NCI-H748 (cell line): ENCODE results near the gene WWOX.

Experiments
- DNase-seq: peaks from one replicate; lab custom pipeline; 2025; ENCODE audit not compliant: unreplicated experiment; lab: John Stamatoyannopoulos, UW

Gene WWOX

GRCh38 chr16:78386557-78387324, 287.3 kb downstream of the WWOX start:
- no peak for DNase-seq

- no peak for DNase-seq
Measured at GRCh38 chr16:78389009-78389498, 289.6 kb downstream of the WWOX start.

GRCh38 chr16:78390092-78390491, 290.6 kb downstream of the WWOX start:
- DNase-seq: no peak

- peak; percentile 52 for DNase-seq
Measured at GRCh38 chr16:78390508-78391324, 291.3 kb downstream of the WWOX start.

GRCh38 chr16:78392585-78393195, 293.2 kb downstream of the WWOX start:
- no peak for DNase-seq

- DNase-seq: no peak
Measured at GRCh38 chr16:78395035-78395434, 295.6 kb downstream of the WWOX start.

DNA sequence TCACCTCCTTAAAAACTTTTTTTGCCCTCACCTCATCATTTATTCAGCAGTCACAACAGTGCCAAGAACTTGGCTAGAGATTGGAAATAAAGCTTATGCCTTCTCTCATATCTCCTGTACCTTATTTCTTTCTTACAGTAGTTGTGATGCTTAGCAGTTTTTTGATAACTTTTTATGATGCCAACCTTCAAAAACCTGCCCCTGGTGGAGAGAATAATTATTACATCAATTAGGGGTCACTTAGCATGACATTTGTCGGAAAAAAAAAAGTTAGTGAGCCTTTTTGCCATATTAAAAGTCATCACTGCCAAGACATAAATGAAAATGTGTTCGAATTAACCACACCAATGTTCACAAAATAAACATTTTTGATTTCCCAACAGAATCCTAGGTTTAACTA, 296.6 kb downstream of the WWOX start:
- peak; percentile 47 for DNase-seq

DNA sequence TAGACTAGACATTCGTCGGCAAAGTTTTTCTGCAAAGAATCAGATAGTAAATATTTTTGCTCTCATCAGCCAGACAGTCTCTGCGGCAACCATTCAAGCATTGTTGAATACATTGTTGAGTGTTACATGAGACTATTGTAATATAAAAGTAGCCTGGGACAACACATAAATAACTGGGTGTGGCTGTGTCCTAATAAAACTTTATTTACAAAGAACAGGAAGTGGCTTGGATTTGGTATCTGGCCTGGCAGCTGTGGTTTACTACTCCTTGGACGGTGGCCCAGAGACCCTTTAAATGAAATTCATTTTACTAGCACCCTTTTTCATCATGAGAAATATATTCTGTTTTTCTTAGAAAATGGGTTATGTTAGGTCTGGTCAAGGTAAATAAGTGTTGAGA, 297.2 kb downstream of the WWOX start:
- peak; percentile 81 for DNase-seq

DNA sequence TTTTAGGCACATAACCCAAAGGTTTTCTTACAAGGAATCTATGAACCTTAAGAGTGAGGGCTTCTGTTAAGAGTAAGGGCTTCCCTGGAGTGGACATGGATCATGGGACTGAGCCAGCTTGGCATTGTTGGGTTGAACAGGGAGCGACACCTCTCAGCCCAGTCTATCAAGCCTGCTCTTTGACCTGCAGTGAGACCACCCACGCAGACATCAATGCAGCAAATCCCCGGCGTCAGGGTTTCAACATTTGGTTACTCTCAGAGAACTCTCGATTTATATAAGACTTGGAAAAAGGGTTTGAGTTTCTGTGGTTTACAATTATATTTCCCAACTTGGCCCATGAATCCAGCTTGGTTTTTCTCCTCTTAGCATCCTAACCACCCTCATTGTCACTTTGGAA, 299.9 kb downstream of the WWOX start:
- DNase-seq: no peak

GRCh38 chr16:78402833-78403232, 303.4 kb downstream of the WWOX start:
- no peak for DNase-seq

DNA sequence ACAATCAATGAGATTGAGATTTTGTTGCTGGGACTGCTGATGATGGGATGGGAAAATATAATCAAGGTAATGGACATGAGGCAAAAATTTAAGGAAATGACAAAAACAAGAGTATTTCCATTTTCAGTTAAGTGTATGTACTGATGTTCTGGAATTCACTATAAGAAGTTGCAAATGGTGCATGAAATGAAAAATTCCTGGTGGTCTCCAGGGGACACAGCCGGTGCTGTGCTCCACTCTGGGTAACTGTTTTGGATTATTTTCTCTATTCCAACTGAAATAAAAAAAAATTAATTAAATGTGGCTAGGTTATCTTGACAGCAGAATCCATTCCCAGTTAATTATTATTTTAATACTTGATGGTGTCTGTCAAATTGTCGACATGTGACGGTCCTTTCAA, 305.6 kb downstream of the WWOX start:
- no peak for DNase-seq

DNA sequence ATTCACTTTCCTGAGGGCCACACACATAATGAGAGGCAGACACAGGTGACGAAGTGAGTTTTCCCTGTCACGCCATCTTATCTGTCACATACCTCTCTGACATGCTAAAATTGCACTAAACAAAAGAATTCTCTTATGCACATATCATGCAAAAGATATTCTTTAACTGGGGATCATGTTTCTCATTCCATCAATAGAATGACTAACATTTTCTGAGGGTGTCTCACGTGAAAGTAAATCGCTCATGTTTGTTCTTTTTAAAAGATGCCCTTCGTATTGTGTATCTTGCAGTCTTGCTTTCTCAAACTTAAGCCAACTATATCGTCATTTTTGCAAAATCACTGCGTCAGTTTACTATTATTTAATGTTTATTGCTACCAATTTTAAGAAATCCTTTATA, 306.4 kb downstream of the WWOX start:
- DNase-seq: no peak

DNA sequence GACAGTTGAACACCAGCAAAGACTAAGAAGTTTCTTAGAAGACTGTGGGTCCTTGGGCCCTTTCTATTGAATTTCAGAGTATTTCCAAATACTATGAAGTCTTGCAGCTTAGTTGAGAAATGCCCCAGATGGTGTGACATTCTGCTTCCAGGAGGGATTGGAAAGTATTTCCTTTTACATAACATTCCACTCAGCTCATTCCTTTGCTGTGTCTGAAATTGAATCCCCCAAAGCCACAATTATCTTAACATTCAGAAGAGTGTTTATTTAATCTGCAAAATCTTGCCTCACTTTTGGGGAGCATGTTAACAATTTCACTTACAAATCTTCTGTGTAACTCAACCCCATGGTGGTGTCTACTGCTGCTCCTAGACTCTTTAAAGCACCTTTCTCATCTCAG, 307.7 kb downstream of the WWOX start:
- no peak for DNase-seq

DNA sequence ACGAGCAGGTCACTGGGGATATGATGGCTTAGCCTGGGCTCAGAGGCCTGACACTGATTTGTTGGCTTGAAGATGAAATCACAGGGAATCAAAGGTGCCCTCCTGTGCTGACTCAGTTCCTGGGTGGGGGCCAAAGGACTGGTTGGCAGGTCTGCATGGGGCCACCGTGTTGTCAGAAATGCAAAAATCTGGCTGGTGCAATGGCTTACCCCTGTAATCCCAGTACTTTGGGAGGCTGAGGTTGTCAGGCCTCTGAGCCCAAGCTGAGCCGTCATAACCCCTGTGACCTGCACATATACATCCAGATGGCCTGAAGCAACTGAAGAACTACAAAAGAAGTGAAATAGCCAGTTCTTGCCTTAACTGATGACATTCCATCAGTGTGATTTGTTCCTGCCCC, 314.2 kb downstream of the WWOX start:
- DNase-seq: no peak

DNA sequence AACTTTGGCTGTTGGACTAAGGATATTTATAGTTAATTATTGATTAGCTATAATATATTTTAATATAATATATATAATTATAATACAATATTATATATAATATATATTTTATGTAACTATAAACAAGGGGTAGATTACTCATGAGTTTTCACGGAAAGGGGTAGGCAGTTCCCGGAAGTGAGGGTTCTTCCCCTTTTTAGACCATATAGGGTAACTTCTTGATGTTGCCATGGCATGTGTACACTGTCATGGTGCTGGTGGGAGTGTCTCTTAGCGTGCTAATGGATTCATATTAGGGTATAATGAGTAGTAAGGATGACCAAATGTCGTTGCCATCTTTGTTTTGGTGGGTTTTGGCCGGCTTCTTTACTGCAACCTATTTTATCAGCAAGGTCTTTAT, 315.6 kb downstream of the WWOX start:
- no peak for DNase-seq

GRCh38 chr16:78415669-78416068, 316.2 kb downstream of the WWOX start:
- no peak for DNase-seq

DNA sequence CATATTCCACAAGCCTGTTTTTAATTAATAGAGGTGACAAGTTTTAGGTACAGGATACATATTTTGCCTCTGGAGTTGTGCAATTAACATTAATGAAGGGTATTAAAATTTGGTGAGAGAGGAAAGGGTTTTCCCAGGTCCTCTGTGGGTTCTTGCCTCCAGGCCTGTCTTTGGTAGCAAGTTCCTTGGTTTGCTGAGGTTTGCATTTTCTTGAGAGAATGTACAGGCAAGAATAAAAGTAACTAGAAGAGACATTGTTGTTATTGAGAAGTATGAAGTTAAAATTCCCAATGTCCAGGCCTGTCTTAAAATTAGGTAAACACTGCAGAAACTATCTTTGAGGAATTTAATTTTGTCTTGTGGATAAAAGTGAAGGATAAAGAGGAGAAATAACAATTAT, 316.9 kb downstream of the WWOX start:
- DNase-seq: no peak

GRCh38 chr16:78421181-78421708, 321.8 kb downstream of the WWOX start:
- DNase-seq: no peak

DNA sequence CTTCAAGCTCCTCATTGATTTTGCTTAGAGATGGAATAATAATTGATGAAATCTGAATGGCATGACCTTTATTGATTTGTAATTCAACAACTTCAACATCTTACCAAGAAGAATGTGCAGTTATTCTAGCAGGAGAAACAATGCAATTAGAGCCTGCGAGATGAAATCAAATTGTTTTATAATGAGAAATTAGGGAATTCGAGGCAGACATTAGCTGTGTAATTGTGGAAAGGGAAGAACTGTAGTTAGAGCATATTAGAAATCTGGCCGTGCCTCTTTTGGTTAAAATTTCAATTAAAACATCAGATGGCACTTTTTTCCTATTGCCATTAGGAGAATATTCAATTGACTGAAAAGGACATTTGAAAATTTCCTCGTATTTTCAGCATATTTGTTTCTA, 325.8 kb downstream of the WWOX start:
- DNase-seq: no peak

- no peak for DNase-seq
Measured at GRCh38 chr16:78425891-78426510, 326.5 kb downstream of the WWOX start.

GRCh38 chr16:78428193-78428592, 328.7 kb downstream of the WWOX start:
- no peak for DNase-seq
